SK-N-SH treated with all-trans-retinoic acid at 6 μM for 48 hours (cell line): ENCODE results near the gene PUM1.

Experiments
- ATAC-seq: fragments of 200-7000 bp; cut with Tn5 transposase; 3 replicates; pipeline ENCODE4 v1.9.1; 2020; ENCODE audit warnings: mild to moderate bottlenecking, moderate library complexity
- ARNTL ChIP-seq: fragments of 450-650 bp; formaldehyde crosslinking; IDR thresholded peaks from 2 replicates; pipeline ENCODE4 v1.5.0; 2020; ENCODE audit warnings: low read depth, mild to moderate bottlenecking, moderate library complexity, borderline replicate concordance
- BACH2 ChIP-seq: fragments of 250-450 bp; sonication (Bioruptor Pico); IDR thresholded peaks from 2 replicates; pipeline ENCODE4 v1.9.0; 2021; ENCODE audit warnings: mild to moderate bottlenecking, borderline replicate concordance
- CREB5 ChIP-seq: fragments of 250-450 bp; sonication (Bioruptor Pico); IDR thresholded peaks from 2 replicates; pipeline ENCODE4 v1.5.1; 2020; ENCODE audit warnings: low read depth, mild to moderate bottlenecking, moderate library complexity
- CSDC2 ChIP-seq: fragments of 250-450 bp; sonication (Bioruptor Pico); IDR thresholded peaks from 2 replicates; pipeline ENCODE4 v1.5.0; 2020; ENCODE audit warnings: mild to moderate bottlenecking, moderate library complexity
- CSRNP3 ChIP-seq: fragments of 250-450 bp; sonication (Bioruptor Pico); IDR thresholded peaks from 2 replicates; pipeline ENCODE4 v1.5.1; 2021; ENCODE audit warnings: mild to moderate bottlenecking, moderate library complexity
- ESRRG ChIP-seq: fragments of 250-450 bp; sonication (Bioruptor Pico); IDR thresholded peaks from 2 replicates; pipeline ENCODE4 v1.6.1; 2021; ENCODE audit warnings: mild to moderate bottlenecking
- GLIS3 ChIP-seq: fragments of 250-450 bp; sonication (Bioruptor Pico); IDR thresholded peaks from 2 replicates; pipeline ENCODE4 v1.5.0; 2020; ENCODE audit warnings: mild to moderate bottlenecking, moderate library complexity
- ISL1 ChIP-seq: fragments of 250-450 bp; sonication (Bioruptor Pico); IDR thresholded peaks from 2 replicates; pipeline ENCODE4 v2.1.2; 2022; ENCODE audit warnings: mild to moderate bottlenecking, moderate library complexity
- OSR1 ChIP-seq: fragments of 250-450 bp; sonication (Bioruptor Pico); IDR thresholded peaks from 2 replicates; pipeline ENCODE4 v1.8.0; 2022; ENCODE audit warnings: moderate library complexity, mild to moderate bottlenecking, inconsistent platforms
- PATZ1 ChIP-seq: fragments of 250-450 bp; sonication (Bioruptor Pico); IDR thresholded peaks from 2 replicates; pipeline ENCODE4 v1.8.0; 2020; ENCODE audit warnings: mild to moderate bottlenecking, moderate library complexity, borderline replicate concordance
- POU6F1 ChIP-seq: fragments of 250-450 bp; sonication (Bioruptor Pico); IDR thresholded peaks from 2 replicates; pipeline ENCODE4 v1.8.0; 2021; ENCODE audit warnings: low read depth, mild to moderate bottlenecking, moderate library complexity, borderline replicate concordance
- PPARA ChIP-seq: fragments of 250-450 bp; sonication (Bioruptor Pico); IDR thresholded peaks from 2 replicates; pipeline ENCODE4 v1.5.0; 2020; ENCODE audit warnings: mild to moderate bottlenecking, borderline replicate concordance
- RARB ChIP-seq: fragments of 250-450 bp; sonication (Bioruptor Pico); IDR thresholded peaks from 2 replicates; pipeline ENCODE4 v1.8.0; 2021; ENCODE audit warnings: mild to moderate bottlenecking, moderate library complexity
- SNAI2 ChIP-seq: fragments of 250-450 bp; sonication (Bioruptor Pico); IDR thresholded peaks from 2 replicates; pipeline ENCODE4 v1.5.0; 2020; ENCODE audit warnings: mild to moderate bottlenecking, moderate library complexity
- TCF4 ChIP-seq: fragments of 250-450 bp; sonication (Bioruptor Pico); IDR thresholded peaks from 2 replicates; pipeline ENCODE4 v1.8.0; 2021; ENCODE audit warnings: mild to moderate bottlenecking, moderate library complexity, borderline replicate concordance
- TOX ChIP-seq: fragments of 250-450 bp; sonication (Bioruptor Pico); IDR thresholded peaks from 2 replicates; pipeline ENCODE4 v1.8.0; 2021; ENCODE audit warnings: mild to moderate bottlenecking, moderate library complexity, borderline replicate concordance
- TSHZ2 ChIP-seq: fragments of 250-450 bp; sonication (Bioruptor Pico); IDR thresholded peaks from 2 replicates; pipeline ENCODE4 v1.5.0; 2020; ENCODE audit warnings: mild to moderate bottlenecking, moderate library complexity
- ZC3H10 ChIP-seq: fragments of 250-450 bp; sonication (Bioruptor Pico); IDR thresholded peaks from 2 replicates; pipeline ENCODE4 v1.5.1; 2021; ENCODE audit warnings: mild to moderate bottlenecking, moderate library complexity
- ZFP3 ChIP-seq: fragments of 250-450 bp; sonication (Bioruptor Pico); IDR thresholded peaks from 2 replicates; pipeline ENCODE4 v1.5.0; 2020; ENCODE audit warnings: mild to moderate bottlenecking, moderate library complexity
- ZFP30 ChIP-seq: fragments of 450-650 bp; formaldehyde crosslinking; IDR thresholded peaks from 2 replicates; pipeline ENCODE4 v1.5.0; 2022; ENCODE audit warnings: mild to moderate bottlenecking, moderate library complexity
- ZNF565 ChIP-seq: fragments of 450-650 bp; formaldehyde crosslinking; conservative IDR thresholded peaks from 2 replicates; pipeline ENCODE4 v1.5.0; 2020; ENCODE audit warnings: low read depth, mild to moderate bottlenecking, moderate library complexity
- ZNF70 ChIP-seq: fragments of 450-650 bp; formaldehyde crosslinking; IDR thresholded peaks from 2 replicates; pipeline ENCODE4 v1.5.0; 2020; ENCODE audit warnings: mild to moderate bottlenecking, moderate library complexity
- ZNF8 ChIP-seq: fragments of 450-650 bp; formaldehyde crosslinking; IDR thresholded peaks from 2 replicates; pipeline ENCODE4 v1.5.0; 2020; ENCODE audit warnings: mild to moderate bottlenecking, moderate library complexity

PUM1 gene

GRCh38 chr1:30893776-30894507 lies 171.6 kb downstream of the PUM1 start (continued):
- TF ChIP-seq SNAI2 (no peak), ESRRG (CRISPR knock-in tag) (no peak)
- TF ChIP-seq, all 23 proteins: peak for 0

- no peak for ATAC-seq
- no peak for TF ChIP-seq BACH2 (CRISPR knock-in tag)
- TF ChIP-seq TCF4: no peak
- TF ChIP-seq ZNF565 (CRISPR knock-in tag): no peak
- TF ChIP-seq GLIS3 (CRISPR knock-in tag): no peak
- no peak for TF ChIP-seq PPARA
- TF ChIP-seq TOX: no peak
- no peak for TF ChIP-seq ISL1 (CRISPR knock-in tag)
- TF ChIP-seq ESRRG (CRISPR knock-in tag): no peak
- TF ChIP-seq ZFP30 (CRISPR knock-in tag): no peak
- TF ChIP-seq POU6F1 (CRISPR knock-in tag): no peak
- TF ChIP-seq CSDC2 (CRISPR knock-in tag): no peak
- no peak for TF ChIP-seq TSHZ2
- no peak for TF ChIP-seq CSRNP3 (CRISPR knock-in tag)
- no peak for TF ChIP-seq ZC3H10 (CRISPR knock-in tag)
- TF ChIP-seq ARNTL (CRISPR knock-in tag): no peak
- no peak for TF ChIP-seq ZNF8 (CRISPR knock-in tag)
- no peak for TF ChIP-seq PATZ1 (CRISPR knock-in tag)
- TF ChIP-seq ZFP3 (CRISPR knock-in tag): no peak
Measured at GRCh38 chr1:30892671-30893073, 172.8 kb downstream of the PUM1 start.

- no peak for ATAC-seq
- no peak for TF ChIP-seq ZFP3 (CRISPR knock-in tag)
- no peak for TF ChIP-seq TOX
- TF ChIP-seq RARB (CRISPR knock-in tag): no peak
- no peak for TF ChIP-seq ARNTL (CRISPR knock-in tag)
- TF ChIP-seq ZC3H10 (CRISPR knock-in tag): no peak
- no peak for TF ChIP-seq GLIS3 (CRISPR knock-in tag)
- no peak for TF ChIP-seq ZNF70 (CRISPR knock-in tag)
- no peak for TF ChIP-seq SNAI2
- no peak for TF ChIP-seq ESRRG (CRISPR knock-in tag)
- no peak for TF ChIP-seq TSHZ2
- no peak for TF ChIP-seq CSRNP3 (CRISPR knock-in tag)
- TF ChIP-seq OSR1 (CRISPR knock-in tag): no peak
- TF ChIP-seq ISL1 (CRISPR knock-in tag): no peak
- no peak for TF ChIP-seq ZFP30 (CRISPR knock-in tag)
- no peak for TF ChIP-seq ZNF565 (CRISPR knock-in tag)
- TF ChIP-seq CREB5: no peak
Measured at GRCh38 chr1:30891227-30891552, 174.3 kb downstream of the PUM1 start.
